SK-N-SH (cell line): ENCODE measurements around the gene ATP5PD.

Source experiments
- EZH2phosphoT487 ChIP-seq: fragments of 200-600 bp; sonication (generic); IDR thresholded peaks from 2 replicates; pipeline ENCODE4 v1.6.1; 2017; ENCODE audit warnings: low read depth, mixed run types, mild to moderate bottlenecking, antibody characterized with exemption, moderate library complexity, borderline replicate concordance
- FOXM1 ChIP-seq: IDR thresholded peaks from 2 replicates; pipeline ENCODE4 v1.4.0; 2012; ENCODE audit warnings: low read depth, mild to moderate bottlenecking
- GABPA ChIP-seq: IDR thresholded peaks from 2 replicates; pipeline ENCODE4 v1.4.0; 2012; ENCODE audit warnings: low read depth, mild to moderate bottlenecking
- GATA2 ChIP-seq: sonication (generic); formaldehyde crosslinking; IDR thresholded peaks from 2 replicates; pipeline ENCODE4 v1.5.0; 2020; ENCODE audit warnings: mild to moderate bottlenecking, missing genetic modification reagents
- NFIC ChIP-seq: IDR thresholded peaks from 2 replicates; pipeline ENCODE4 v1.4.0; 2012; ENCODE audit warnings: borderline replicate concordance
- RAD21 ChIP-seq: IDR thresholded peaks from 2 replicates; pipeline ENCODE4 v1.6.1; 2012; ENCODE audit warnings: mild to moderate bottlenecking, low read length
- RFX5 ChIP-seq: IDR thresholded peaks from 2 replicates; pipeline ENCODE4 v1.6.1; 2012; ENCODE audit warnings: mild to moderate bottlenecking, improper control_type of control experiment, low read length
- SIN3A ChIP-seq: IDR thresholded peaks from 2 replicates; pipeline ENCODE4 v1.6.1; 2012; ENCODE audit warnings: low read depth, mild to moderate bottlenecking, low read length, moderate library complexity, borderline replicate concordance
- TAF1 ChIP-seq: IDR thresholded peaks from 2 replicates; pipeline ENCODE4 v1.6.1; 2012; ENCODE audit warnings: low read depth, mild to moderate bottlenecking, low read length, moderate library complexity, borderline replicate concordance
- TF ChIP-seq, protein P1 (sequence below): fragments of 200-600 bp; sonication (generic); IDR thresholded peaks from 2 replicates; pipeline ENCODE4 v1.6.1; 2017; ENCODE audit warnings: antibody characterized with exemption, mild to moderate bottlenecking, moderate library complexity
- TF ChIP-seq, protein P2 (sequence below): IDR thresholded peaks from 2 replicates; pipeline ENCODE4; 2012

- TF ChIP-seq, protein P1, sequence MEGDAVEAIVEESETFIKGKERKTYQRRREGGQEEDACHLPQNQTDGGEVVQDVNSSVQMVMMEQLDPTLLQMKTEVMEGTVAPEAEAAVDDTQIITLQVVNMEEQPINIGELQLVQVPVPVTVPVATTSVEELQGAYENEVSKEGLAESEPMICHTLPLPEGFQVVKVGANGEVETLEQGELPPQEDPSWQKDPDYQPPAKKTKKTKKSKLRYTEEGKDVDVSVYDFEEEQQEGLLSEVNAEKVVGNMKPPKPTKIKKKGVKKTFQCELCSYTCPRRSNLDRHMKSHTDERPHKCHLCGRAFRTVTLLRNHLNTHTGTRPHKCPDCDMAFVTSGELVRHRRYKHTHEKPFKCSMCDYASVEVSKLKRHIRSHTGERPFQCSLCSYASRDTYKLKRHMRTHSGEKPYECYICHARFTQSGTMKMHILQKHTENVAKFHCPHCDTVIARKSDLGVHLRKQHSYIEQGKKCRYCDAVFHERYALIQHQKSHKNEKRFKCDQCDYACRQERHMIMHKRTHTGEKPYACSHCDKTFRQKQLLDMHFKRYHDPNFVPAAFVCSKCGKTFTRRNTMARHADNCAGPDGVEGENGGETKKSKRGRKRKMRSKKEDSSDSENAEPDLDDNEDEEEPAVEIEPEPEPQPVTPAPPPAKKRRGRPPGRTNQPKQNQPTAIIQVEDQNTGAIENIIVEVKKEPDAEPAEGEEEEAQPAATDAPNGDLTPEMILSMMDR: no peak
- TF ChIP-seq TAF1: no peak
- TF ChIP-seq NFIC: no peak
- TF ChIP-seq, protein P2, sequence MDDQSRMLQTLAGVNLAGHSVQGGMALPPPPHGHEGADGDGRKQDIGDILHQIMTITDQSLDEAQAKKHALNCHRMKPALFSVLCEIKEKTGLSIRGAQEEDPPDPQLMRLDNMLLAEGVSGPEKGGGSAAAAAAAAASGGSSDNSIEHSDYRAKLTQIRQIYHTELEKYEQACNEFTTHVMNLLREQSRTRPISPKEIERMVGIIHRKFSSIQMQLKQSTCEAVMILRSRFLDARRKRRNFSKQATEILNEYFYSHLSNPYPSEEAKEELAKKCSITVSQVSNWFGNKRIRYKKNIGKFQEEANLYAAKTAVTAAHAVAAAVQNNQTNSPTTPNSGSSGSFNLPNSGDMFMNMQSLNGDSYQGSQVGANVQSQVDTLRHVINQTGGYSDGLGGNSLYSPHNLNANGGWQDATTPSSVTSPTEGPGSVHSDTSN: no peak
- no peak for TF ChIP-seq RFX5
- TF ChIP-seq GATA2 (CRISPR knock-in tag): no peak
- no peak for TF ChIP-seq FOXM1
- no peak for TF ChIP-seq RAD21
- no peak for TF ChIP-seq GABPA
- no peak for TF ChIP-seq EZH2phosphoT487
- no peak for TF ChIP-seq SIN3A
These were observed 42.0 kb upstream of the ATP5PD start for GRCh38 chr17:75088465-75089417.
